GM19463 (cell line): ENCODE data around the gene FGF14.
A peak's percentile ranks its signal among the peaks of the same experiment; 100 is the strongest.

Source experiments
- ATAC-seq: cut with Tn5 transposase; IDR thresholded peaks from one replicate; pipeline ENCODE4 v1.9.1; 2021; ENCODE audit warnings: mild to moderate bottlenecking, moderate library complexity; ENCODE audit not compliant: unreplicated experiment

The FGF14 gene

DNA sequence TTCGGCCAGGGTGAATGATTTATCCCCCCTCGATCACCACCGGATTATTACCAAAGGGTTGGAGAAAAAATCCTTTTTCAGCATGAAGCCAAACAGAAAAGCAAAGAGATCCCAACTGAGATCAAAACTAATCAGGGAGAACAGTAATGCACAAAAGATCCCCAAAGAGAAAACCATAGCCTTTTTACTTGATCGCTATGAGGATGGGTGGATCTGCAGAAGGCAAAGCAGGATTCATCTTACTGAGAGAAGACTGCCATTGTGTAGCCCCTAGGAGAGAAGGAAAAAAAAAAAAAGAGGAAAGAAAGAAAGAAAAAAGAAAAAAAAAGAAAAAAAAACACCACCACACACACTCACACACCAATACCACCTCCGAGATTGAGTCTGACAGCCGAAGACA is at the start of gene FGF14:
Gene FGF14 (minus strand): TSS at position 283 of the 400 bp plus-strand sequence.
- ATAC-seq, result no peak

DNA sequence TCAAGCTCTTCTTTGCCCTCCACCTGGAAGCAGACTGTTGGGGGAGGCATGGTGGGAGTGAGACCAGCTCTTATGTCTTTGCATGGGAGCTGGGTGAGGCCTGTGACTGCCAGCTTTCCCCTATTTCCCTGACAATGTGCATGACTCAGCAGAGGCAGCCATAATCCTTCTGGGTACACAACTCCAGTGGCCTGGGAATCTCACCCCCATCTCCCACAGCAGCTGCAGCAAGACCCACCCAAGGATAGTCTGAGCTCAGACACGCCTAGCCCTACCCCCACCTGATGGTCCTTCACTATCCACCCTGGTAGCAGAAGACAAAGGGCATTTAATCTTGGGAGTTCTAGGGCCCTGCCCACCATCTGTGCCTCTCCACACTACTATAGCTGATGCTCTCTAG is 41.4 kb upstream of the FGF14 start:
- no peak for ATAC-seq

DNA sequence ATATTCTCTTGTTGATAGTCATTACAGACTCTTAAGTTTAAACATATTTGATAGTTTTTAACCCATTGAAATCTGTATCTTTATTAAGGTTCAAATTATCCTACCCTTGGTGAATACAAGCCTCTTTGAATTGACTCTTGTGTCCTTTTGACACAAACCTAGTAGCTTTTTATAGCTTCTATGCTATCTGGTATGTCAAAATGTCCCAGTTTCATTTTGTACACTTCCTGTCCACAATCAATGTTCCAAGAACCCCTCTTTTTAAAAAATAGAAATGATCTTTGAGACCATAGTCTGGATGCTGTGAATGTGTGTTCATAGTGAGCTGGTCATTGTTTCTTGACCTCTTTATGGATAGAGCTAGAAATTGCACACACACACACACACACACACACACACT is 39.2 kb upstream of the FGF14 start:
- peak; percentile 24 for ATAC-seq

DNA sequence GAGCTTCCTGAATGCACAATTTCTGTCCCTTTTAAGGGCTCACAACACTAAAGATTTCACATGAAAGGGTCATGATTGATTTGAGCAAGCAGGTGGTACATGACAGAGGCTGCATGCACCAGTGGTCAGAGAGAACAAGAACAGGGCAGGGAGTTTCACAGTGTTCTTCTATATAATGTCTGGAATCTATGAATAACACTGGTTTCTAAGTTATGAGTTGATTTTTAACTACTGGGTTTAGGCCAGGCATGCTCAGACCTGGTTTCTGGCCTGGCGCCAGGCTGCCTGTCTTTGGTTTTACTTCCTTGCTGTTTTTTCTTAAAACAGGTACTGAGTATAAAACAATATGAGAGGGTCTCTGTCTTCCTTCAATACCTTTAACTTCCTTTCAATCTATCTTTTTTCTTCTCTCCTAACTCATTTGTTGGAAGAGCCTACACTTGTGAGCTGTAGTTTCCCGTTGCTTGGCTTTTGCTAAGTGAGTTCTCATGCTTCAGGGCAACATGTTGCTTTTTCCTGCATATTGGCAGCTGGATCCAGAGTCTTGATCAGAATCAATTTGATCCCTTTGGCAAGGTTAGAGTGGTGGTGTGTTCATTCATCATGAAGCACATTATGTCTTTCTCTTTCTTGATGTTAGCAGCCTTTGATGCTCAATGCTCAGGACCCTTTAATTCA is 38.5 kb upstream of the FGF14 start:
- peak; percentile 53 for ATAC-seq

DNA sequence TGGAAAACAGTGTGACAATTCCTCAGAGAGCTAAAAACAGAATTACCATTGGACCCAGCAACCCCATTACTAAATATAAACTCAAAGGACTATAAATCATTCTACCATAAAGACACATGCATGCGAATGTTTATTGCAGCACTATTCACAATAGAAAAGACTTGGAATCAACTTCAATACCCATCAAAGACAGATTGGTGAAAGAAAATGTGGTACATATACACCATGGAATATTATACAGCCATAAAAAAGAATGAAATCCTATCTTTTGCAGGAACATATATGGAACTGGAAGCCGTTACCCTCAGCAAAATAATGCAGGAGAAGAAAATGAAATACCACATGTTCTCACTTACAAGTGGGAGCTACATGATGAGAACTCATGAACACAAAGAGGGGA is 20.8 kb upstream of the FGF14 start:
- ATAC-seq, result no peak

DNA sequence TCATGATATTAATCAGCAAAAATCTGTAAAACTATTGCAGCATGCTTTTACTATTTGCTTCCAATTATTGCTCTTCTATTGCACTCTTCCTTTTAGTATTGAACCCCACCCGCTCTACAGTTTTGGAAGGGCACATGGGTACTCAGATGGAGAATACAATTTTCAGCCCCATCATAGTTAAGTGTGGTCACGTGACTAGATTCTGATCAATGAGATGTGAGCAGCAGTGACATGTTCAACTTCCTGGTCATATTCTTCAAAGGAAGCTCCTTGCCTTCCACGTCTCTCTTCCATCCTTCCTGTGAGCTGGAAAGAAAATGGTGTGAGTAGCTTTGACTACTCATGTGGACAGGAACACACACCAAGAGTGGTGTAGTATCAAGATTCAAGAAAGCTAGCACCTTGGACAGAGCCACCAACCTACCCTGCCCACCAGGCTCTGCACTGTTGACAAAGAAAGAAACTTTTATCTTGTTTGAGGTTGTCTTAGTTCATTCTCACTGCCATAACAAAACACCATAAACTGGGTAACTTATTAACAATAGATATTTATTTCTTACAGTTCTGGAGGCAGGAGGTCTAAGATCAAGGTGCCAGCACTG is 3.8 kb upstream of the FGF14 start:
- ATAC-seq, result no peak

DNA sequence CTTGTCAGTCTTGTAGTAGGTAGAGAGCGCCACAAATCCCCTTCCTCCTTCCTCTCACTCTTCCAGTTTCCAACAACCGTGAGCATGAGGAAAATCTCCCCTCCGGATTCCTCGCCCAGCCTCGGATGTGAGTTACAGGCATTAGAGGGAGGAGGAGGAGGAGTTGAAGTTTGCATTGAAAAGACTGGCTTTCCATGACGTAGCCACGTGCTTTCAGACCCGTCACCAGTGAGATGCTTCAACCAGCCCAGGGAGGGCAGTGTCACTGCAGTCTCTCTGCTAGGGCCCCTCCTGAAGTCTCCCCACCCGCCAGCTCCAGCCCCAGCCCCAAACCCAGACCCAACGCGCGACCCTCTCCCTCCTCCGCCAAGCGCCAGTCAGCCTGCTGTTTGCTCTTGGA is 442 bp upstream of the FGF14 start:
- peak; percentile 41 for ATAC-seq

DNA sequence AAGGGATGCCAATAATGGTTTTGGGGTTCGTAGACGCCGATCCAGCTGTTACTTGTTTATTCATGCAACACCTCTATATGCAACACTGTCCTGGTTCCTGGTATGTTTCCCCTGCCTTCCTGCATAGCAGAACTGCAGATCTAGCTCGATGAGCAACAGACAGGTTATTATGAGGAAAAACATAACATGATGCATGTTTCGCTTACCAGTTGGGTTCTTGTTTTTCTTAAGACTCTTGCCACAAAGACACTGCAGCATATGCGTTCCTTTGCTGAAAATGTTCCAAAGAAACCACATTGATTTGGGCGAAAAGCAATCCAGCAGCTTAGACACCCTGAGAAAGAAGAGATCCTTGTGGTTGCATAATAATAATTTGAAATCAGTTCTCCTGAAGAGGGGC is 583 bp downstream of the FGF14 start:
- ATAC-seq, result no peak

DNA sequence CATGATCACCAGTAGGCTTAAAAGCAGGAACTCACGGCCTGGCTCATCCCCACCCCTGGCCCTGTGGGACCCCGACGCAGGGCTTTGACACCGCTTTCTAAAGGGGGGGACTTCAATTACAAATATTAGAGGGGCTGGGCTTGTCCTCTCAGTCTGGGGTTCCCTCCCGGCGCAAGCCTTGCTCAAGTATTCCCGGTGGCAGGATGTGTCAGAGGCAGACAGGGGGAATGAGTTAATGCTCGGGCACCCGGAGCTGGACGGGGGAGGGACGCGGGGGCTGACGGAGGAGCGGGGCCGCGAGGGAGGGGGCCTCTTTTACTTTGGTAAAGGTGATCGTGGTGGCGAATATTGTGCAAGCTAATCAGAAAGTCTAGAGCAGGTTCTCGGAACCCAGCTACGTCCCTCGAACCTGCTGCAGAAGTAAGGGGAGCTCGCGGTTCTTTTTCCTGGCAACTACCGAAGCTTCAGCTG is 1.1 kb downstream of the FGF14 start:
- ATAC-seq, result no peak

DNA sequence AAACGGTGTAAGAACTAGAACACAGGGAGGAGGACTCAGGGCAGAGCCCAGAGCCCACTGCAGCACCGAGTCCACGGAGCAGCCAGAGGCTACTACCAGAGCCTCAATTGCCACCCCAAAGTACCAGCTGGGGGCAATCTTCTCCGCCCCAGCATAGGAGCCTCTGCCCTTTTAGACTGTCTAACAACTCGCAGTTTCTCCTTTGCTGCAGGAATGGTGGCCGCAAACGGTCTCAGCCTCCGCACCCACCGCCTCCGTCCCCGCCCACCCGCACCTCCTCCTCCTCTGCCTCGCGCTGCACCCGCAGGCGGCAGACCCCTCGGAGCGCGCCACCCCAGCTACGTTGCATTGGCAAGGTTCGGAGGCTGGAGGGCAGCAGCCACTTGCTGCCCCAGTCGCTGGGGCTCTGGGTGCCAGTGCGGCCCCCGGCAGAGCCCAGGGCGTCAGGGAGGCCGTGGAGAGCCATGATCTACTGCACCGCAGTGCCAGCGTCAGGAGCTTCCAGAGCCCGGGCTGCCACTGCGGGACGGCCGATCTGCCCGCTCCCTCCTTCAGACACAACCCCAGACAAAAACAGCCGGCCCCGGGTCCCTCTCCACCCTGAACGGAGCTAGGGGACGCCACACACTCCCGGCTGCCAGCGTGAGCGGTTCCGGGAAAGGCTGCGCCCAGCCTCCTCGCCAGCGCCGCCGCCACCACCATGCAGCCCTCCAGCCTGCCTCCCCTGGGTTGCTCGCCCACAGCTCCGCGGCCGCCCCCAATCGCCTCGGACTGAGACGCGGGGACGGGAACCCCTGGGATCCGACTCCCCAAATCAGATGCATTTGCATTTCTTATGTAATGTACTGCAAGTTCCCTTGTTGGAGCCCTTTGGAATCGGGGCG is 1.8 kb downstream of the FGF14 start:
- peak; percentile 56 for ATAC-seq

DNA sequence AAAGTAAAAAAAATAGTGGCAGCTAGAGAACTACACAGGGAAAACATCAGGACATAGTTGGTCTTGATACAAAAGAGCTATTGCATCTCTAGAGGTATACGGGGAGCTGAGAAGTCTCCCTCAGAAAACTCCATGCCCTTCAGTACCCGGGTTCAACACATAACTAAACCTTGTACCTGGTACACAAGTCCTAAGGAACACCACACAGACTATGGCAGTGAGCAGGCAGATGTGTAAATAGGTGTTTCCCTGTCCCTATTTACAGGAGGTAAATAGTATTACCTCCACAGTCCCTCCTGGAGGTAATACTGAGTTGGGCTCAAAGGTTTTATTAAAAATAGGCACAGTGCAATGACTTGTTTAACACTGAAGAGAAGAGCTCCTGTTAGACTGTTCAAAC is 5.9 kb downstream of the FGF14 start:
- no peak for ATAC-seq

DNA sequence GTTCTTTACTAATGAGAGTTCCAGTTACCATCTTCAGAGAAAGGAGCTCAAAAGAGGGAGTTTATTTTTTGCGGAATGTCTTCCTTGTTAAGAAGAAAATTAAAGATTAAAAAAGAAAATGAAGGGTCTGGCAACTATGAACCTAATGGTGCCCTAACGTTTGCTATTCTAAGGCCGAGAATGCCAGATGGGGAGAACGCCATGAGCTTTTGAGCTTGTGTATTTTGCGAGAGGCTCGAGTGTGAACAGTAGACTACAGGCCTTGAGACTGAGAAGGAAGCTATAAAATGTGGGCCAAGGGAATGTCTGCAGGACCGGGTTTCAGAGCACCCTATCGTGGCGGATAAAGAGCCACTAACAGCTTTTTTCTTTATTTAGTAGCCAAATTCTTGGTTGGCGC is 6.7 kb downstream of the FGF14 start:
- no peak for ATAC-seq

DNA sequence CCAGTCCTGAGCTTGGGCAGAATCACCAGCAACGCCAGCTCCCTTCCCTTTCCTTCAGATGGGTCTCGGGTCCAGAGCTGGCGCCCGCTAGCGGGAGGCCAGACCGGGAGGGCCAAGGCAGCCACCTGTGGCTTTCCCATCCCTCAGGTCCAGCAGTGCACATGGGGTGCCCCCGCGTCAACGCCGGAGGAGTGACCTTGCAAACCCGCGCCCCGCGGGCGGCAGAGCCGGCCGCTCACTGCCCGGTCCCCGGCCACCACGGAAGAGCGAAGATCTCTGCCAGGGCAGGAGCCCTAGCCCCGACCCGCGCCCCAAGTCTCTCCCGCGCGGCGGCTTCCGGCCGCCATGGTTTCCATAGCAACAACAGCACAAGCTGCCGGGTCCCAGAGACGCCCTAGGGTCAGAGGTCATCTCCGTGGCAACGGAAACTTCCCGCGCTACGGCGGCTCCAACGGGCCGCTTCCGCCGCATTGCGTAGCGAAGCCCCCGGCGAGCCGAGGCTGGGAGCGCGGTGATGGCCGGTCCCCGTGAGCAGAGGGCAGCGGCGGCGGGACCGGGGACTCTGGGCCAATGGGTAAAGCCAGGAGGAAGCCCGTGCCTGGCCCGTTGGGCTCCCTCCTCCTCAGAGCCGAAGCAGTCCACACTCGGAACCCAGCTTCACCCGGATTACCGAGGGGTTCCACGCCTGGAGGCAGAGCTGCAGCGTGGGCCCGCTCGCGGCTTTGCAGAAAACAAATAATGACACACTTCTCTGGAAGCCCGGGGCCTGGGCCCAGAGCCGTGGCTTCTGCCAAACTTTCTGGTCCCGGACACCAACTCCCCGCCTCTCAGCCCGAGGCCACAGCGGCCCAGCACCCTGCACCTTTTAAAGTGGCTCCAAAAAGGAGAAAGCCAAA is 7.4 kb downstream of the FGF14 start:
- peak; percentile 91 for ATAC-seq

DNA sequence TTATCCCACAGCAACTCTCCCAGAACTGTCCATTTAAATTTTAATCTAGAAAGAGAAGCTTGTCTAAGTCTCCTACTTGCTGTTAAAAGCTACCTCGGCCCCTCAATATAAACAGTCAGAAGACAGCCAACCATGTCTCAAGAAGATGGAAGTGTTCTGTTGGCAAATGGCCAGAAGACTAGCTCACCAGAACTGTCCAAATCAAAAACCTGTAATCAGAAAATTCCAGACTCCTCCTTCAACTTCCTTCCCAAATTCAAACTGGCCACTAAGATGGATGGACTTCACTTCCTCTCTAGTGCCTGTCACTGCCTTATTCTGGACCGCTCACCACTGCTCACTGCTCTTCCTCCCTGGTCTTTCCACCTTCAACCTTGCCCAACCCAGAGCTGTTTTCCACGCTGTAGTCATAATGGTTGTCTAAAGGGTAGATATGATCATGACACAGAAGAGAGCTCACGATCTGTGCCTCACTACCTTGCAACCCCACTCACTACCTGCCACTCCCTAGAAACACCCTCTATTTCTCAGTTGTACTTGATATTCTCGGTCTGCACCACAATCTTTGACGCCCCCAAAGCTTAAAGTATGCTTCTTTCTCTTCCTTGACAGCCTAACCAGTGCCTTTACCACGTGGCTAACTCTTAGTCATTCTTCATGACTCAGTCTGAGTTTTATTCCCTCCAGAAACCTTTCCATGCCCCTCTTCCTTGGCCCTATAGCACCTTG is 9.2 kb downstream of the FGF14 start:
- no peak for ATAC-seq

DNA sequence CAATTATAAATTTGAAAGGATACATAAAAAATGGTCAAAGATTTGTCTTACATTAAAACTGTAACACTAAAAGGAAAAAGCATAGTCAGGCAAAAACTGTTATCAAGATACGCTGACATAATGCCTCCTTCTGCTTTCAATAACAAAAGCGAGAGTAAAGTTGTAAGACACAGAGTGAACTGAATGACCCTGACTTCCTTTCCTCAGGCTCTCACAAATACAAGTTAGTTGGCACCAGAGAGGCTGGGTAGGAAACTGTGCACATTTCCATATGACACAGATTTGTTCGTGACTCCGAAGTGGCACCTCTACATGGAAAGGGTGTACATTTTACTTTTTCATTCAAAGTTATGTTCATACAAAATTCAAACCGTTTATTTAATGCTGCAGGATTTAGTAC is 15.4 kb downstream of the FGF14 start:
- no peak for ATAC-seq

DNA sequence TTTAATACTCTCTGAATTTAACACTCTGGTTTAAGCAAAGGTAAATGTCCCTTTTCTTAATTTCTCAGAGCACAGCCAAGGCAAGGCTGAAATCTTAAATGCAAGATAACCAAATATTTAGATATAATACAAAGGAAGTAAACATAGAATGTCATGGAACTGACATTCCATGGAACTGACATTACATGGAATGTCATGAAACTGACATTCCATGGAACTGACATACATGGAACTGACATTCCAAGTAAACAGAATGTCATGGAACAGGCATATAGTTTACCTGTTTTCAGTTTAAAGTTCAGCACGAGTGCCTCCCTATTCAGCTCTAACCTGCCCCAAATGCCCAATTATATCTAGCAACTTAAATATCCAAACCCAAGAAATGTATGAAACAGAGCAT is 21.8 kb downstream of the FGF14 start:
- ATAC-seq, result no peak

DNA sequence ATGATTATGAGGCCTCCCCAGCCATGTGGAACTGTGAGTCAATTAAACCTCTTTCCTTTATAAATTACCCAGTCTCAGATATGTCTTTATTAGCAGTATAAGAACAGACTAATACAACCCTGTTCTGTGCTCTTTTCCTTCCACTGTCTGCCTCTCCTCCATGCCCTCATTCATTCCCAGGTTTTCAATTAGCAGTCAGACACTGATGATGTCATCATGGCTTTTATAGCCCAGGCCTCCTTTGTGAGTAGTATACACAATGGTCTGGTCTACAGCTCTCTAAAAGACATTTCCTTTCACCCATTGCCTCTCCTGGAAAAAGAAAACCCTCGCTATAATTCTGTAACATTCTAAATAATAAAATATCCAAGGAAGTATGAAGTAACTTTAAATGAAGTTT is 25.5 kb downstream of the FGF14 start:
- no peak for ATAC-seq

DNA sequence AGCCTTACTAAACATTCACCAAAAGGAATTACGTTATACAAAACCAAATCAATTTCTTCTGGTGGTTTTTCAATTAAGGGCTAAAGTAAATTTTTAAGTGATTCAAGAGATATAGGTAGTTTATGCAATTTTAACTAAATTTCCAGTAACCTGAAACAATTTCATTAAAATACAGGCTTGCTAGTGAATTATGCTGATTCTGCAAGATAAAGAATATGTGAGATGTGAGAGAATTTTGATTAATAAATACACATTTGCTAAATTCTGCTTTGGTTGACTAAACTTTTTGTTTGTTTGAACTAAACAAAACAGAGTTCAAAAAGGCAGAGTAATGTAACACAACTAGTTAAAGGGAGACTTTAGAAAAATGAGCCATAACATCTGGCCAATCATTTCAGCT is 27.1 kb downstream of the FGF14 start:
- ATAC-seq, result no peak

DNA sequence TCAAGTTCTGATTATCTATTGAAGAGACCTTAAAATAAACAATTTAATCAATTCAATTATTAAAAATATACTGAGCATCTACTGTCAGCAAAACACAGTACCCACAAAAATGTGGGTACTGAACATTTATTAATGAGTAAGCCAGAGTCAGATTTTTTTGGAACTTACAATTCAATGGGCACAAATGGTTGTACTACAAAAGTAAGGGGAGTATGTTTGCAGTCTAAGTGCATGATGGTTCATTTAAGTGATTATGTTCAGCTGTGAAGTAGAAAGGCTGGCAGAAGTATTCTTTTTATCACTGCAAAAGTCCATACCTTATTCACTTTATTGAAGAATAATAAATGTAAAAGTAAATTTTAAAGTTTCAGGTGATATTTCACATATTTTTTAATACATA is 27.6 kb downstream of the FGF14 start:
- ATAC-seq, result no peak

DNA sequence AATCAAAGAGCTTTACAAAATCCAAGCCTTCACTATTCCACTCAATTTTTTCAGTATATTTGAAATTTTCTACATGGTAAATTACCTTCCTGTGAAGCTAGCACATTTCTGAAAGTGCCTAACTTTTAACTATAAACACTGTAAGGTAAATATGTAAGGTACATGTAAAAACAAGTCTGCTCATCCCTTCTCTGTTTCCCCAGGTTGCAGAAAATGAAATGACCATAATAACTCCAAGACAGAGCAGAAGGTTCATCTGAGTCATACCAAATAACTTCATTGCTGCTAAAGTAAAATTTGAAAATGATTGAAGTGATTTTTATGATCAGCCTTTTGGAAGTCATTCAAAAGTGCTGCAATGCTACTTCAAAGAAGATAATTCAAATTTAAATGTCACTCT is 28.6 kb downstream of the FGF14 start:
- ATAC-seq, result no peak
